HL-60 (cell line): Measurements from ENCODE around the gene HEMK1.

Experiments used
- DNase-seq, 2 experiments: peaks; one replicate each; pipeline ENCODE4 v3.0.0-alpha.2; 2010 to 2020; ENCODE audit warnings: low read depth in 1 of 2, low spot score in 1 of 2
- H3K27ac ChIP-seq: fragments of 250-450 bp; sonication (Bioruptor Pico); replicated peaks from 2 replicates; pipeline ENCODE4 v1.5.1; 2020; ENCODE audit warnings: mild to moderate bottlenecking, moderate library complexity
- H3K27me3 ChIP-seq: fragments of 250-450 bp; sonication (Bioruptor Pico); 2 replicates; pipeline ENCODE4 v1.5.1; 2021; ENCODE audit warnings: mild to moderate bottlenecking, moderate library complexity; ENCODE audit not compliant: insufficient read depth, poor library complexity, severe bottlenecking
- H3K4me3 ChIP-seq: replicated peaks from 2 replicates; pipeline ENCODE4 v1.5.1; 2011; ENCODE audit warnings: mild to moderate bottlenecking, control low read depth, low read length; ENCODE audit not compliant: insufficient read depth
- CTCF ChIP-seq: IDR thresholded peaks from one replicate; pipeline ENCODE4 v1.5.1; 2011; ENCODE audit warnings: low read length, control low read depth, inconsistent platforms; ENCODE audit not compliant: insufficient read depth
- GABPA ChIP-seq: IDR thresholded peaks from 2 replicates; pipeline ENCODE4 v1.6.1; 2012; ENCODE audit warnings: low read depth
- POLR2AphosphoS5 ChIP-seq: IDR thresholded peaks from 2 replicates; pipeline ENCODE4 v1.6.1; 2012; ENCODE audit warnings: low read depth
- SPI1 ChIP-seq: IDR thresholded peaks from 2 replicates; pipeline ENCODE4 v1.6.1; 2012; ENCODE audit warnings: low read depth, mild to moderate bottlenecking, borderline replicate concordance
- TF ChIP-seq, protein P1 (sequence below): IDR thresholded peaks from 2 replicates; pipeline ENCODE4 v1.6.1; 2012; ENCODE audit warnings: low read depth; ENCODE audit not compliant: insufficient replicate concordance

HEMK1 gene

GRCh38 chr3:50637945-50638344 is 68.6 kb downstream of the HEMK1 start:
- H3K4me3 ChIP-seq = no peak overlapping the region
- no peak for DNase-seq
- TF ChIP-seq CTCF = no peak
- TF ChIP-seq, protein P1, sequence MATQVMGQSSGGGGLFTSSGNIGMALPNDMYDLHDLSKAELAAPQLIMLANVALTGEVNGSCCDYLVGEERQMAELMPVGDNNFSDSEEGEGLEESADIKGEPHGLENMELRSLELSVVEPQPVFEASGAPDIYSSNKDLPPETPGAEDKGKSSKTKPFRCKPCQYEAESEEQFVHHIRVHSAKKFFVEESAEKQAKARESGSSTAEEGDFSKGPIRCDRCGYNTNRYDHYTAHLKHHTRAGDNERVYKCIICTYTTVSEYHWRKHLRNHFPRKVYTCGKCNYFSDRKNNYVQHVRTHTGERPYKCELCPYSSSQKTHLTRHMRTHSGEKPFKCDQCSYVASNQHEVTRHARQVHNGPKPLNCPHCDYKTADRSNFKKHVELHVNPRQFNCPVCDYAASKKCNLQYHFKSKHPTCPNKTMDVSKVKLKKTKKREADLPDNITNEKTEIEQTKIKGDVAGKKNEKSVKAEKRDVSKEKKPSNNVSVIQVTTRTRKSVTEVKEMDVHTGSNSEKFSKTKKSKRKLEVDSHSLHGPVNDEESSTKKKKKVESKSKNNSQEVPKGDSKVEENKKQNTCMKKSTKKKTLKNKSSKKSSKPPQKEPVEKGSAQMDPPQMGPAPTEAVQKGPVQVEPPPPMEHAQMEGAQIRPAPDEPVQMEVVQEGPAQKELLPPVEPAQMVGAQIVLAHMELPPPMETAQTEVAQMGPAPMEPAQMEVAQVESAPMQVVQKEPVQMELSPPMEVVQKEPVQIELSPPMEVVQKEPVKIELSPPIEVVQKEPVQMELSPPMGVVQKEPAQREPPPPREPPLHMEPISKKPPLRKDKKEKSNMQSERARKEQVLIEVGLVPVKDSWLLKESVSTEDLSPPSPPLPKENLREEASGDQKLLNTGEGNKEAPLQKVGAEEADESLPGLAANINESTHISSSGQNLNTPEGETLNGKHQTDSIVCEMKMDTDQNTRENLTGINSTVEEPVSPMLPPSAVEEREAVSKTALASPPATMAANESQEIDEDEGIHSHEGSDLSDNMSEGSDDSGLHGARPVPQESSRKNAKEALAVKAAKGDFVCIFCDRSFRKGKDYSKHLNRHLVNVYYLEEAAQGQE = no peak
- no peak for TF ChIP-seq SPI1
- H3K27ac ChIP-seq = no peak overlapping the region
- no peaks in the 10 kb centered on the region for H3K27me3 ChIP-seq

DNA sequence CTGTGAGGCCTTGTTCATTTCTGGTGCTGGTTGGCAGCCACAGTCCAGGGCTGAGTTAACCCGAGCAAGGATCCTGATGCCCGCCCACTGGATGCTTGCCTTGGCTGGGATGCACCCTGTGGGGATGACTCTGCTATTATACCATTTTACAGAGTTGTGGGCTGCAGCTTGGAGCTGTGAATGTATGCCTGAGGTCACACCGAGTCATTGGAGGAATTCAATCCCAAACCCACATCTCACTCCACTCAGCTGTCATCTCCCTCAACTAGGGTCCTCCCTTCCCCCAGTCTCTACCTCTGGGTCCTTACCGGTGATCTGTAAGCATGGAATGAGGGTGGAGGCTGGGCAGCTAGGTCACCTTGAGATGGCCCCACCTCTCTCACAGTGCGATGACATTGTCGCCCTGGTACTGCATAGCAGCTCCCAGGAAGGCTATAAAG is 69.8 kb downstream of the HEMK1 start:
- Histone ChIP-seq H3K27me3 (no peaks in the 10 kb centered on the region), H3K27ac (no peak overlapping the region), H3K4me3 (no peak overlapping the region)
- no peak for DNase-seq
- no peak for TF ChIP-seq GABPA
- no peak for TF ChIP-seq CTCF
- TF ChIP-seq SPI1 = no peak
- TF ChIP-seq, protein P1 = no peak
- no peak for TF ChIP-seq POLR2AphosphoS5

- TF ChIP-seq, protein P1 = no peak
- TF ChIP-seq POLR2AphosphoS5 (no peak), GABPA (no peak), SPI1 (no peak), CTCF (no peak)
- no peak overlapping the region for H3K4me3 ChIP-seq
- no peaks in the 10 kb centered on the region for H3K27me3 ChIP-seq
- DNase-seq = no peak
- H3K27ac ChIP-seq = no peak overlapping the region
Observed at GRCh38 chr3:50642382-50642781, 73.1 kb downstream of the HEMK1 start.
